Parathyroid adenoma (tissue), 2 donors: ENCODE measurements around the gene PRKACG.

Source experiments
- H2AFZ ChIP-seq: fragments of 300-600 bp; sonication (generic); one replicate; pipeline ENCODE4 v1.7.0; 2017; ENCODE audit warnings: antibody characterized with exemption, mild to moderate bottlenecking
- H3K27ac ChIP-seq: fragments of 300-600 bp; sonication (generic); one replicate; pipeline ENCODE4 v1.7.0; 2017
- H3K27me3 ChIP-seq: fragments of 300-600 bp; sonication (generic); one replicate; pipeline ENCODE4 v1.7.0; 2017; ENCODE audit warnings: low read length; ENCODE audit not compliant: control insufficient read depth, insufficient read depth
- H3K36me3 ChIP-seq: fragments of 300-600 bp; sonication (generic); one replicate; pipeline ENCODE4 v1.7.0; 2017; ENCODE audit warnings: low read length; ENCODE audit not compliant: control insufficient read depth, insufficient read depth
- H3K4me1 ChIP-seq: fragments of 300-600 bp; sonication (generic); one replicate; pipeline ENCODE4 v1.7.0; 2017; ENCODE audit warnings: control low read depth
- H3K4me2 ChIP-seq: fragments of 300-600 bp; sonication (generic); one replicate; pipeline ENCODE4 v1.7.0; 2017; ENCODE audit warnings: low read length
- H3K4me3 ChIP-seq: fragments of 300-600 bp; sonication (generic); one replicate; pipeline ENCODE4 v1.7.0; 2017; ENCODE audit warnings: low read depth, low read length
- H3K79me2 ChIP-seq: fragments of 300-600 bp; sonication (generic); one replicate; pipeline ENCODE4 v1.7.0; 2017; ENCODE audit warnings: control low read depth
- H3K9ac ChIP-seq: fragments of 300-600 bp; sonication (generic); one replicate; pipeline ENCODE4 v1.7.0; 2017; ENCODE audit warnings: mild to moderate bottlenecking
- H3K9me3 ChIP-seq: fragments of 300-600 bp; sonication (generic); one replicate; pipeline ENCODE4 v1.7.0; 2017; ENCODE audit warnings: low read length; ENCODE audit not compliant: control insufficient read depth
- CTCF ChIP-seq: fragments of 300-600 bp; sonication (generic); IDR thresholded peaks from one replicate; pipeline ENCODE4 v1.7.0; 2017; ENCODE audit warnings: antibody characterized with exemption, mild to moderate bottlenecking
- donor health status: primary hyperparathyroidism.

PRKACG gene

GRCh38 chr9:69001921-69002320 is 12.0 kb downstream of the PRKACG start:
- TF ChIP-seq CTCF: no peak
- Histone ChIP-seq H3K4me2 (no peak overlapping the region), H3K4me3 (no peak overlapping the region), H3K27me3 (no peaks in the 10 kb centered on the region), H3K9ac (no peak overlapping the region), H3K79me2 (no peaks in the 10 kb centered on the region), H3K9me3 (no peaks in the 10 kb centered on the region), H3K36me3 (no peaks in the 10 kb centered on the region), H3K4me1 (no peaks in the 10 kb centered on the region), H3K27ac (no peak overlapping the region), H2AFZ (no peak overlapping the region)

- no peaks in the 10 kb centered on the region for H3K79me2 ChIP-seq
- H3K4me2 ChIP-seq: no peak overlapping the region
- no peak overlapping the region for H3K27ac ChIP-seq
- H3K27me3 ChIP-seq: no peaks in the 10 kb centered on the region
- peak; percentile 60 for TF ChIP-seq CTCF
- no peak overlapping the region for H3K4me3 ChIP-seq
- no peaks in the 10 kb centered on the region for H3K36me3 ChIP-seq
- no peaks in the 10 kb centered on the region for H3K9me3 ChIP-seq
- no peak overlapping the region for H3K9ac ChIP-seq
- H3K4me1 ChIP-seq: no peaks in the 10 kb centered on the region
- H2AFZ ChIP-seq: no peak overlapping the region
Observed at GRCh38 chr9:68999393-69000105, 14.4 kb downstream of the PRKACG start.

GRCh38 chr9:68998812-68999211 is 15.1 kb downstream of the PRKACG start:
- H3K36me3 ChIP-seq: no peaks in the 10 kb centered on the region
- no peak for TF ChIP-seq CTCF
- H2AFZ ChIP-seq: no peak overlapping the region
- no peaks in the 10 kb centered on the region for H3K9me3 ChIP-seq
- no peaks in the 10 kb centered on the region for H3K27me3 ChIP-seq
- H3K79me2 ChIP-seq: no peaks in the 10 kb centered on the region
- no peak overlapping the region for H3K27ac ChIP-seq
- no peak overlapping the region for H3K9ac ChIP-seq
- H3K4me1 ChIP-seq: no peaks in the 10 kb centered on the region
- H3K4me2 ChIP-seq: no peak overlapping the region
- H3K4me3 ChIP-seq: no peak overlapping the region

GRCh38 chr9:68998385-68998784 is 15.5 kb downstream of the PRKACG start:
- no peaks in the 10 kb centered on the region for H3K79me2 ChIP-seq
- no peak overlapping the region for H2AFZ ChIP-seq
- no peaks in the 10 kb centered on the region for H3K27me3 ChIP-seq
- no peak overlapping the region for H3K4me2 ChIP-seq
- no peak overlapping the region for H3K9ac ChIP-seq
- H3K4me3 ChIP-seq: no peak overlapping the region
- no peak for TF ChIP-seq CTCF
- H3K36me3 ChIP-seq: no peaks in the 10 kb centered on the region
- H3K27ac ChIP-seq: no peak overlapping the region
- no peaks in the 10 kb centered on the region for H3K4me1 ChIP-seq
- H3K9me3 ChIP-seq: no peaks in the 10 kb centered on the region

GRCh38 chr9:68997666-68998065 is 16.2 kb downstream of the PRKACG start:
- no peak overlapping the region for H3K4me2 ChIP-seq
- H3K9me3 ChIP-seq: no peaks in the 10 kb centered on the region
- no peaks in the 10 kb centered on the region for H3K79me2 ChIP-seq
- H3K4me1 ChIP-seq: no peaks in the 10 kb centered on the region
- H3K27me3 ChIP-seq: no peaks in the 10 kb centered on the region
- TF ChIP-seq CTCF: no peak
- H2AFZ ChIP-seq: no peak overlapping the region
- H3K36me3 ChIP-seq: no peaks in the 10 kb centered on the region
- no peak overlapping the region for H3K27ac ChIP-seq
- H3K4me3 ChIP-seq: no peak overlapping the region
- no peak overlapping the region for H3K9ac ChIP-seq
